Measurements from ENCODE around the gene TBCA. TPM values are rescaled to one million over a fixed set of nuclear protein-coding genes. Genes with fewer than 3 reads are reported as not detected.
"Not testable (repeated sequence)": the region's sequence is repeated elsewhere in the genome, so short reads cannot be mapped to it uniquely, and the experiment has no call there.

Gene TBCA
- total RNA-seq, 2 experiments from 2014 or later = 156 to 178 TPM

DNA sequence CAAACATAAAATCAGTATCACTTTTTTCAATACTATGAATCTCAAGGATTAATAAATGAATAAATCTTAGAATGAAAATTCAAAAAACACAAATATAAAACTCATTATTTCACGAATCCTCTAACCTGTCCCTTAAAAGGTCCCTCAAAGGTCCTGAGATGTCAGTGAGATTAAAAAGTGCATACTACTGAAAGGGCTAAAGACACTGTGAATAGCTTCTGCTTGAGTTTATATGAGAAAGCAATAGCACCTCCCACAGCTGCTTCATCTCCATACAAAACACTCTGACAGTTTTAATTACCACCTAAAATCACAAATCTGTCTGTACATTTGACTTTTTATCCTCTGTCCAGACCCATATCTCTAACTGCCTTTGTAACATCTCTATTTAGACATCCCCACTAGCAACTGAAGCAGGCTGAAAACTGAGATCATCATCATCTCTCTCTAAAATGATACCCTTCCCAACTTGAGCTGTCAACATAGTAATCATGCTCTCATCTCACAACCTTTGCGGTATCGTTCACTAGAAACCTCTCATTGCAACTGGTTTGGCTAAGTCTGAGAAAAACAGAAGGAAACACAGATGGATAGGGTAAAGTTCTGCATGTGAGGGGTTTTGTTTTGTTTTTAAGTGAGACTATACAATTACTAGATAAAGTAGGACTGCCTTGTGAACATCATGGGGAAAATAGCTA, 56.3 kb downstream of the TBCA start:
- H3K27me3 Mint-ChIP-seq = no peaks in the 10 kb centered on the region
- H3K9me3 Mint-ChIP-seq (ENCODE audit: low read depth) = no peaks in the 10 kb centered on the region
- CTCF ChIA-PET = no interaction called here
- ATAC-seq = no peak
- DNase-seq = no peak
- peaks cover 15% of the 10 kb centered on the region for H3K36me3 Mint-ChIP-seq
- H3K27ac Mint-ChIP-seq = peak overlapping the region; percentile 45
- H3K4me1 Mint-ChIP-seq = peaks cover 17% of the 10 kb centered on the region
- H3K4me3 Mint-ChIP-seq = no peak overlapping the region

DNA sequence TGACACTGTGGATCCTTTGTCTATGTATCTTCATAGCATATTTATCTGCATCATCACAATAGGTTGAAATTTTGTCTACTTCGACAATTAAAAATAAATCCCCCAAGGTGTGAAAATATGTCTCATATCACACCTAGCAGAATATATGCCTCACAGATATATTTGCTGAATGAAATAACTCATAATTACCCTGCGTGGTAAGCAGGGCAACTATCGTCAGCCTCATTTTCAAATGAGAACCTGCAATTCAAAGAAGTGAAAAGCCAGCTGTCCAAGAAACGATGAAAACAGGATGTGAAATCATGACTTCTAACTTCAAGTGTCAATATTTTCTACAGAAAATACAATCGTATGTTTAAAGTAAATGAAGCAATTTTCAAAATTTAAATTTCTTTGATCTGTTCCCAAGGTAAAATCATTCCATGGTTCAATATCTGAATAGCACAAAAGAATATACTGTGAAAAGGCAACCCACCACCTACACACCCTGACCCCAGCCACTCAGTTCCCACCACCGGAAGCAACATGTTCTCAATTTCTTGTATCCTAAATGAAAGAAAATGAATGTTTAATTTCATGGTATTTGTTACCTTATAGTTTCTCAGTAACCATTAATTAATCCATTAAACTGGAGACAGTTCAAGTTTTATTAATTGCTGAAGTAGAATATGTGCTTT, 57.1 kb downstream of the TBCA start:
- H3K27me3 Mint-ChIP-seq = no peaks in the 10 kb centered on the region
- no peak overlapping the region for H3K4me3 Mint-ChIP-seq
- ATAC-seq = no peak
- no peak for DNase-seq
- peaks cover 15% of the 10 kb centered on the region for H3K36me3 Mint-ChIP-seq
- H3K4me1 Mint-ChIP-seq = peaks cover 17% of the 10 kb centered on the region
- CTCF ChIA-PET = no interaction called here
- no peaks in the 10 kb centered on the region for H3K9me3 Mint-ChIP-seq (ENCODE audit: low read depth)
- peak overlapping the region; percentile 30 for H3K27ac Mint-ChIP-seq

DNA sequence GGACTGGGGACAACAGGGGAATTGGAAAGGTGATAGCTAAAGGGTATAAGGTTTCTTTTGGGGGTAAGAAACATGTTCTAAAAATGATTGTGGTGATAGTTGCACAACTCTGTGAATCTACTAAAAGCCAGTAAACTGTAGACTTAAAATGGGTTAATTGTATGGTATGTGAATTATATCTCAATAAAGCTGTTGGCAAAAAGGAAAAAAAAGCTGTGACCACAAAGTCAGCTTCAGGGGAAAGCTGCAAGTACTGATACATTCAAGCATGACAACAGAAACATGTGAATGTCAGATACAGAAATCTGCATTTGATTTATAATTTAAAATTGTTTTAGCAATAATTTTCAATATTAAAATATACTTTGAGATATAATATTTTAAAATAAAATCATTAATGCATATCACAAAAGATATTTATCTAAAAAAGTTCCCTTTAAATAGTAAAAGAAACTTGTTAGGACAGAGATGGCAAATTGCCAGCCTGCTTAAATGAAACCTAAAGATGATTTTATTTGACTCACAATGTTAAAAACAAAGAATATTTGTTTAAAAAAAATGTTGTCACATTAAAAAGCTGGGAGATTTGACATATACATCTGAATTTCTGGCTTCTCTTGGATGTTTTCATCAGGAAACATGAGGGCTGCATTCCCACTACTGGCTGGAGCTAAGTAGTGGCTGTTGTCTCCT, 66.0 kb downstream of the TBCA start:
- H3K27ac Mint-ChIP-seq = no peak overlapping the region
- H3K4me3 Mint-ChIP-seq = no peak overlapping the region
- no peaks in the 10 kb centered on the region for H3K9me3 Mint-ChIP-seq (ENCODE audit: low read depth)
- peaks cover 22% of the 10 kb centered on the region for H3K36me3 Mint-ChIP-seq
- H3K4me1 Mint-ChIP-seq = peaks cover 2% of the 10 kb centered on the region
- no peak for ATAC-seq
- no peaks in the 10 kb centered on the region for H3K27me3 Mint-ChIP-seq
- CTCF ChIA-PET = no interaction called here
- no peak for DNase-seq

DNA sequence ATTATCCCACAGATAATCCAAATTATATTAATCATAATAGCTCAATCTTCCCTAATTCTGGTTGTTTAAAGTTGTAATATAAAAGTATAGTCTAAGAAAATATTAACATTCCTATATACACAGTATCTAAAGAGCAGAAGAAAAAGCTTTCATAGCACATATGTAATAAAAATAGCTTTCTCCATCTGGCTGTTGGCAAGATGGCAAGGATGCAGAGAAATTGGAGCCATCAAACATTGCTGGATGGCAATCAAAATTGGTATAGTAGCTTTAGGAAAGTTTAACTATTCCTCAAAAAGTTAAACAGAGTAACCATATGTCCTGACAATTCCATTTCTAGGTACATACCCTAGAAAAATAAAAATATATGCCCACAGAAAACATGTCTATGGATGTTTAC, 66.8 kb downstream of the TBCA start:
- CTCF ChIA-PET = interaction anchor here (0.7 kb wide), 1 partner anchor 13 kb away, joined by 3 read pairs; no protein-coding TSS in a partner anchor
- no peak overlapping the region for H3K27ac Mint-ChIP-seq
- no peaks in the 10 kb centered on the region for H3K27me3 Mint-ChIP-seq
- no peak overlapping the region for H3K4me3 Mint-ChIP-seq
- H3K9me3 Mint-ChIP-seq (ENCODE audit: low read depth) = no peaks in the 10 kb centered on the region
- ATAC-seq = no peak
- no peak for DNase-seq
- H3K36me3 Mint-ChIP-seq = peaks cover 29% of the 10 kb centered on the region
- H3K4me1 Mint-ChIP-seq = peaks cover 2% of the 10 kb centered on the region

DNA sequence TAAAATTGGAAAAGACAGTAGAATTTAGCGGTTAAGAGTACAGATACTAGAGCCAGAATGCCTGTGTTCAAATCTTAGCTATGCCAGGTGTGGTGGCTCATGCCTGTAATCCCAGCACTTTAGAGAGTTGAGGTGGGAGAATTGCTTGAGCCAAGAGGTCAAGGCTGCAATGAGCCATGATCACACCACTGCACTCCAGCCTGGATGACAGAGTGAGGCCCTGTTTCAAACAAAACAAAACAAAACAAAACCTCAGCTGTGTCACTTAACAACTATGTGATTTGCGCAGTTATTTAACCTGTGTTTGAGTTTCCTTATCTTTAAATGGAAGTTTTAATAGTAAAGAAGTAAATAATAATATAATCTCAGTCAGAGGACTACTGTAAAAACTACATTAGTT, 68.3 kb downstream of the TBCA start:
- H3K9me3 Mint-ChIP-seq (ENCODE audit: low read depth) = no peaks in the 10 kb centered on the region
- H3K27ac Mint-ChIP-seq = no peak overlapping the region
- peaks cover 40% of the 10 kb centered on the region for H3K36me3 Mint-ChIP-seq
- DNase-seq (no peak), ATAC-seq (no peak)
- peaks cover 2% of the 10 kb centered on the region for H3K4me1 Mint-ChIP-seq
- H3K27me3 Mint-ChIP-seq = no peaks in the 10 kb centered on the region
- CTCF ChIA-PET = no interaction called here
- no peak overlapping the region for H3K4me3 Mint-ChIP-seq

DNA sequence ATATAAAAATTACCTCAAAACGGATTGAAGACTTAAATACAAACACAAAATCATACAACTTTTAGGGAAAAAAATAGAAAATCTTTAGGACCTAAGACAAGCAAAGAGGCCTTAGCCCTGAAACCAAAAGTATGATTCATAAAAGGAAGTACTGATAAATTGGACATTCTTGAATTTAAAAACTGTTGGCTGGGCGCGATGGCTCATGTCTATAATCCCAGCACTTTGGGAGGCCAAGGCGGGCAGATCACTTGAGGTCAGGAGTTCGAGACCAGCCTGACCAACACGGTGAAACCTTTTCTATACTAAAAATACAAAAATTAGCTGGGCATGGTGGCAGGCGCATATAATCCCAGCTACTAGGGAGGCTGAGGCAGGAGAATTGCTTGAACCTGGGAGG, 76.6 kb downstream of the TBCA start:
- H3K27me3 Mint-ChIP-seq; ATAC-seq; H3K9me3 Mint-ChIP-seq (ENCODE audit: low read depth); DNase-seq; CTCF ChIA-PET; H3K4me3 Mint-ChIP-seq; H3K27ac Mint-ChIP-seq: not testable (repeated sequence)
- H3K36me3 Mint-ChIP-seq = peaks cover 68% of the 10 kb centered on the region
- peaks cover 11% of the 10 kb centered on the region for H3K4me1 Mint-ChIP-seq

- Mint-ChIP-seq H3K27me3 (no peaks in the 10 kb centered on the region), H3K36me3 (peaks cover 62% of the 10 kb centered on the region), H3K9me3 (ENCODE audit: low read depth) (no peaks in the 10 kb centered on the region), H3K4me3 (no peak overlapping the region), H3K4me1 (peaks cover 11% of the 10 kb centered on the region), H3K27ac (no peak overlapping the region)
- ATAC-seq (no peak), DNase-seq (no peak)
- CTCF ChIA-PET = no interaction called here
Measured at GRCh38 chr5:77698920-77699319, 77.2 kb downstream of the TBCA start.

- Mint-ChIP-seq H3K27ac (no peak overlapping the region), H3K4me3 (no peak overlapping the region), H3K27me3 (no peaks in the 10 kb centered on the region), H3K4me1 (peaks cover 11% of the 10 kb centered on the region), H3K36me3 (peaks cover 57% of the 10 kb centered on the region), H3K9me3 (ENCODE audit: low read depth) (no peaks in the 10 kb centered on the region)
- DNase-seq (no peak), ATAC-seq (no peak)
- CTCF ChIA-PET = no interaction called here
Measured at GRCh38 chr5:77697692-77698091, 78.4 kb downstream of the TBCA start.

DNA sequence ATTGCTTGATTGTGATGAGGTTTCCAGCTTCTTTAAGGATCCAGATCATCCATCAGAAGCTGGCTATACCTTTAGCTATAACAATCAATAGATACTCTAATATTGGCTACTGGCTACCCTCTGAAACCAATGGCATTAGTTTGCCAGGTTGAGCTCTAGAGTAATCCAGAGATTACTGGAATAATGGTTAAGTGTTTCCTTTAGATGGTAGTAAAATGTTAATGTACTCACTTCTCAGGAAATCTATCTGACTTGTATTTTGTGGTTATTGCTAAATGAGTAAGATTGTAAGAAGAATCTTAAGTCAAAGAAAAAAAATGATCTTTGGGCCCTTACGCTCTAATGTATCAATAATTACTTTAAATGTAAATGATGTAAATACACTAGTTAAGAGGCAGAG, 80.0 kb downstream of the TBCA start:
- DNase-seq (no peak), ATAC-seq (no peak)
- Mint-ChIP-seq H3K36me3 (peaks cover 51% of the 10 kb centered on the region), H3K4me1 (peaks cover 11% of the 10 kb centered on the region), H3K4me3 (no peak overlapping the region), H3K27ac (no peak overlapping the region), H3K27me3 (no peaks in the 10 kb centered on the region), H3K9me3 (ENCODE audit: low read depth) (no peaks in the 10 kb centered on the region)
- CTCF ChIA-PET = no interaction called here

DNA sequence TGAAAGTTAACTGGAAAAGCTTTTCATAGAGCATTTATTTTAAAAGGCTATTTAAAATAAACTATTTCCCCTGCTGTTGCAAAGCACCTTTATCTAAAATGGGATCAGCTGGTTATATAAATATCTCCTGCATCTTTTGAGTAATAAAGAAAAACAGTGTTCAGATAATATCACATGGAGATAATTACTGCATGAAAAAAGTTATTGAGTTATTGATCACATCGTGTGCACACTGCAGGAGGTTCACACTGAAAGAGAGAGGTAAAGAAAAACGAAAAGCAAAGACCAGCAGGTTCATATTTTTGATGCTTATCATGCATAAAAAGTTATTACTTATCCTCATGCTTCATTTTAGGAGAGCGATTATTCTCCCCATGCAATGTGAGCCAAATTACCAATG, 82.2 kb downstream of the TBCA start:
- CTCF ChIA-PET = interaction anchor here (0.7 kb wide), 1 partner anchor 134 kb away, joined by 3 read pairs; no protein-coding TSS in a partner anchor
- peaks cover 8% of the 10 kb centered on the region for H3K4me1 Mint-ChIP-seq
- H3K27me3 Mint-ChIP-seq = no peaks in the 10 kb centered on the region
- DNase-seq (no peak), ATAC-seq (no peak)
- H3K36me3 Mint-ChIP-seq = peaks cover 43% of the 10 kb centered on the region
- no peaks in the 10 kb centered on the region for H3K9me3 Mint-ChIP-seq (ENCODE audit: low read depth)
- no peak overlapping the region for H3K27ac Mint-ChIP-seq
- no peak overlapping the region for H3K4me3 Mint-ChIP-seq

GRCh38 chr5:77683171-77683732, 92.9 kb downstream of the TBCA start:
- DNase-seq (no peak), ATAC-seq (no peak)
- CTCF ChIA-PET = no interaction called here
- Mint-ChIP-seq H3K9me3 (ENCODE audit: low read depth) (no peaks in the 10 kb centered on the region), H3K27ac (no peak overlapping the region), H3K36me3 (peaks cover 1% of the 10 kb centered on the region), H3K4me3 (no peak overlapping the region), H3K4me1 (no peaks in the 10 kb centered on the region), H3K27me3 (peaks cover 9% of the 10 kb centered on the region)

DNA sequence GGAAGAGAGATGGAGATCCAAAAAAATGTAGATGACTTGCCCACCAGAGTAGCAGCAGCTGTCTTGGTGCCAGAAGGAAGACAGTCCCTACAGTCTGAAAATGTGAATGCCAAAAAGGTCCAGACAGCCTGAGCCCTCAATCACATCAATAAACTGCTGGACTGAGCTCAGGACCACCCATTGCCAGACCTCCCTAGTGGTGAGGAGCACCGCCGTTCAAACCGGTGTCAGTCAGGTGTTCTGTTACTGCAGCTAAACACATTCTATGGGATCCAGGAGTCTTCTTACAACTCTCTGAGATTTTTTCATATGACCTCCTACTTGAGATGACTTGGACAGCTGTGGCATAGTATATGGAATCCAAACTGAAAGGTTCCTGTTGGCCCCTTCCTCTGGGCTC, 105.6 kb downstream of the TBCA start:
- DNase-seq (no peak), ATAC-seq (no peak)
- CTCF ChIA-PET = no interaction called here
- Mint-ChIP-seq H3K27me3 (peaks cover 15% of the 10 kb centered on the region), H3K9me3 (ENCODE audit: low read depth) (no peaks in the 10 kb centered on the region), H3K4me1 (no peaks in the 10 kb centered on the region), H3K36me3 (no peaks in the 10 kb centered on the region), H3K4me3 (no peak overlapping the region), H3K27ac (no peak overlapping the region)

DNA sequence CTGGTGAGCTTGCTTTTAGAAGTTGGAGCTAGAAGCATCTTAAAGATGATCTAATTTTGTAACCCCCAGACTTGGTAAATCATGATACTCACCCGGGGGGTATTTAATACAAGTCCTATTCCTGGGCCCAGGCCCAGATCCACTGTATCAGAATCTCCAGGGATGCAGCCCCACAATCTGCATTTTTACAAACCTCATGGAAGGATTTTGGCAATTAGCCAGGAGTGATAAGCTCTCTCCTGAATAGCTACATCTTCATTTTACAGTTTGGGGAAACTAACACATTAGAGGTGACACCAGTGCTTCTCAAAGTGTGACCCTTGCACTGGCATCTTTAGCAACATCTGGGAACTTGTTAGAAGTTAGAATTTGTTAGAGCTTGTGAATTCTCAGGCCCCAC, 106.5 kb downstream of the TBCA start:
- no peak for DNase-seq
- peaks cover 11% of the 10 kb centered on the region for H3K27me3 Mint-ChIP-seq
- no peaks in the 10 kb centered on the region for H3K4me1 Mint-ChIP-seq
- CTCF ChIA-PET = no interaction called here
- H3K9me3 Mint-ChIP-seq (ENCODE audit: low read depth) = no peaks in the 10 kb centered on the region
- no peak overlapping the region for H3K4me3 Mint-ChIP-seq
- no peaks in the 10 kb centered on the region for H3K36me3 Mint-ChIP-seq
- no peak for ATAC-seq
- H3K27ac Mint-ChIP-seq = no peak overlapping the region
